Hematopoietic multipotent progenitor cell treated with erythropoietin and hydrocortisone succinate and interleukin-3 and kit ligand, for 15 days (in vitro differentiated cells): ENCODE data around the gene LRRC43.
"Not testable (repeated sequence)": the region's sequence is repeated elsewhere in the genome, so short reads cannot be mapped to it uniquely, and the experiment has no call there.

Source experiments
- DNase-seq: peaks from one replicate; pipeline ENCODE4 v3.0.0-alpha.2; 2015; ENCODE audit warnings: low spot score

Gene LRRC43

GRCh38 chr12:122192441-122192840 is 9.5 kb downstream of the LRRC43 start:
- no peak for DNase-seq

GRCh38 chr12:122194804-122195203 is 11.9 kb downstream of the LRRC43 start:
- DNase-seq = no peak

GRCh38 chr12:122195405-122195804 is 12.5 kb downstream of the LRRC43 start:
- DNase-seq = no peak

GRCh38 chr12:122197612-122197966 is 14.7 kb downstream of the LRRC43 start:
- no peak for DNase-seq

- no peak for DNase-seq
Observed at GRCh38 chr12:122199484-122200355, 16.8 kb downstream of the LRRC43 start.

GRCh38 chr12:122200541-122201175 is 17.7 kb downstream of the LRRC43 start:
- no peak for DNase-seq

- DNase-seq = no peak
Observed at GRCh38 chr12:122201381-122201780, 18.5 kb downstream of the LRRC43 start.

- DNase-seq = no peak
Observed at GRCh38 chr12:122202017-122202416, 19.1 kb downstream of the LRRC43 start.

- DNase-seq = not testable (repeated sequence)
Observed at GRCh38 chr12:122202811-122203210, 19.9 kb downstream of the LRRC43 start.

- no peak for DNase-seq
Observed at GRCh38 chr12:122203301-122204166, 20.6 kb downstream of the LRRC43 start, which contains the start of gene B3GNT4. Gene B3GNT4 (plus strand): TSS chr12:122203709. CDS start chr12:122204619, 910 bp downstream.

GRCh38 chr12:122204167-122205052 is 21.5 kb downstream of the LRRC43 start:
- DNase-seq = no peak

GRCh38 chr12:122205053-122205925 is 22.4 kb downstream of the LRRC43 start:
- DNase-seq = no peak

- DNase-seq = no peak
Observed at GRCh38 chr12:122206111-122206881, 23.4 kb downstream of the LRRC43 start.

- DNase-seq = no peak
Observed at GRCh38 chr12:122206976-122207375, 24.1 kb downstream of the LRRC43 start.

GRCh38 chr12:122207391-122207790 is 24.5 kb downstream of the LRRC43 start:
- DNase-seq = no peak

GRCh38 chr12:122208073-122208820 is 25.3 kb downstream of the LRRC43 start:
- no peak for DNase-seq

- no peak for DNase-seq
Observed at GRCh38 chr12:122215771-122216170, 32.8 kb downstream of the LRRC43 start.

- no peak for DNase-seq
Observed at GRCh38 chr12:122216445-122216844, 33.5 kb downstream of the LRRC43 start.
